SK-N-SH (cell line): ENCODE measurements around the gene GUCY1A2. TPM values are rescaled to one million over a fixed set of nuclear protein-coding genes. Genes with fewer than 3 reads are reported as not detected.

Experiments
- CTCF ChIA-PET: fragments of 300-600, 350-600 bp; formaldehyde crosslinking; extraction: SDS; loops from one replicate; lab custom pipeline; 2021; lab: Yijun Ruan, JAX
- POLR2A ChIA-PET: fragments of 350-600 bp; sonication (Branson Sonifier 250); formaldehyde crosslinking; extraction: SDS; loops from one replicate; lab custom pipeline; 2020; ENCODE audit warnings: antibody characterized with exemption, inconsistent platforms; lab: Yijun Ruan, JAX
- DNase-seq: peaks from one replicate; pipeline ENCODE4 v3.0.0; 2012
- H2AFZ ChIP-seq: fragments of 200-600 bp; sonication (generic); 2 replicates; pipeline ENCODE4 v1.8.1; 2016; ENCODE audit warnings: antibody characterized with exemption, mild to moderate bottlenecking, low read depth
- H3F3A ChIP-seq: fragments of 200-600 bp; sonication (generic); replicated peaks from 2 replicates; pipeline ENCODE3; 2016; ENCODE audit warnings: antibody characterized with exemption, mild to moderate bottlenecking; ENCODE audit not compliant: insufficient read depth
- H3K27ac ChIP-seq, 2 experiments: fragments of 200-500 bp in 1 of 2; fragments of 200-600 bp in 1 of 2; sonication (Bioruptor generic) in 1 of 2; sonication (generic), shearing (Covaris generic) in 1 of 2; 2 replicates each; pipeline versions ENCODE4 v1.5.1 to v1.6.1; 2014 to 2016; ENCODE audit warnings: low read depth in 2 of 2, inconsistent platforms in 1 of 2, low read length in 1 of 2, mild to moderate bottlenecking in 1 of 2, mixed read lengths in 1 of 2
- H3K27me3 ChIP-seq: fragments of 200-600 bp; sonication (generic), shearing (Covaris generic); 2 replicates; pipeline ENCODE4 v1.6.1; 2016; ENCODE audit warnings: mixed run types; ENCODE audit not compliant: insufficient read depth
- H3K36me3 ChIP-seq, 2 experiments: fragments of 200-500 bp in 1 of 2; fragments of 200-600 bp in 1 of 2; sonication (Bioruptor generic) in 1 of 2; sonication (generic) in 1 of 2; replicated peaks in 1 of 2; 2 replicates each; pipeline versions ENCODE3 to v1.5.1; 2014 to 2016; ENCODE audit warnings: low read length in 1 of 2, mild to moderate bottlenecking in 1 of 2; ENCODE audit not compliant: insufficient read depth in 2 of 2, control insufficient read depth in 1 of 2
- H3K4me1 ChIP-seq, 2 experiments: fragments of 200-500 bp in 1 of 2; fragments of 200-600 bp in 1 of 2; sonication (Bioruptor generic) in 1 of 2; sonication (generic), shearing (Covaris generic) in 1 of 2; 2 replicates each; pipeline versions ENCODE4 v1.5.1 to v1.6.1; 2014 to 2016; ENCODE audit warnings: low read depth in 1 of 2, low read length in 1 of 2, mixed run types in 1 of 2; ENCODE audit not compliant: insufficient read depth in 2 of 2, control insufficient read depth in 1 of 2
- H3K4me2 ChIP-seq: fragments of 200-600 bp; sonication (generic), shearing (Covaris generic); 2 replicates; pipeline ENCODE4 v1.6.1; 2017; ENCODE audit warnings: mixed run types
- H3K4me3 ChIP-seq, 2 experiments: fragments of 200-500 bp in 1 of 2; fragments of 200-600 bp in 1 of 2; sonication (Bioruptor generic) in 1 of 2; sonication (generic), shearing (Covaris generic) in 1 of 2; 2 replicates each; pipeline versions ENCODE4 v1.5.1 to v1.8.1; 2014 to 2016; ENCODE audit warnings: low read depth in 2 of 2, inconsistent platforms in 1 of 2, low read length in 1 of 2, mild to moderate bottlenecking in 1 of 2, mixed read lengths in 1 of 2, moderate library complexity in 1 of 2
- H3K79me2 ChIP-seq: fragments of 200-600 bp; sonication (generic); 2 replicates; pipeline ENCODE4 v1.8.1; 2017; ENCODE audit warnings: mild to moderate bottlenecking; ENCODE audit not compliant: insufficient read depth
- H3K9ac ChIP-seq: fragments of 200-600 bp; sonication (generic); 2 replicates; pipeline ENCODE4 v1.6.1; 2017; ENCODE audit warnings: mixed run types
- H3K9me2 ChIP-seq: fragments of 200-600 bp; sonication (generic); 2 replicates; pipeline ENCODE4 v1.6.1; 2017; ENCODE audit warnings: mixed run types
- H3K9me3 ChIP-seq: fragments of 200-600 bp; sonication (generic); 2 replicates; pipeline ENCODE4 v1.6.1; 2017; ENCODE audit warnings: mixed run types, mild to moderate bottlenecking, moderate library complexity
- H4K20me1 ChIP-seq: fragments of 200-600 bp; sonication (generic); 2 replicates; pipeline ENCODE4 v1.6.1; 2017; ENCODE audit warnings: mild to moderate bottlenecking, mixed run types; ENCODE audit not compliant: insufficient read depth
- CHD2 ChIP-seq: fragments of 150-350 bp; IDR thresholded peaks from 2 replicates; pipeline ENCODE4 v1.6.1; 2018; ENCODE audit warnings: low read length; ENCODE audit not compliant: partially characterized antibody
- EP300 ChIP-seq, 2 experiments: IDR thresholded peaks; 2 replicates each; pipeline versions ENCODE4 v1.4.0 to v1.6.1; 2012; ENCODE audit warnings: borderline replicate concordance in 1 of 2, low read depth in 1 of 2, low read length in 1 of 2
- FOSL2 ChIP-seq: IDR thresholded peaks from 2 replicates; pipeline ENCODE4 v1.4.0; 2012; ENCODE audit warnings: low read depth, mild to moderate bottlenecking, moderate library complexity, borderline replicate concordance
- FOXM1 ChIP-seq: IDR thresholded peaks from 2 replicates; pipeline ENCODE4 v1.4.0; 2012; ENCODE audit warnings: low read depth, mild to moderate bottlenecking
- GABPA ChIP-seq: IDR thresholded peaks from 2 replicates; pipeline ENCODE4 v1.4.0; 2012; ENCODE audit warnings: low read depth, mild to moderate bottlenecking
- IRF3 ChIP-seq: fragments of 150-350 bp; IDR thresholded peaks from 2 replicates; pipeline ENCODE4 v1.6.1; 2016; ENCODE audit warnings: mild to moderate bottlenecking, low read depth, low read length
- JUND ChIP-seq: IDR thresholded peaks from 2 replicates; pipeline ENCODE4 v1.4.0; 2012
- MAX ChIP-seq: IDR thresholded peaks from 2 replicates; pipeline ENCODE4 v1.4.0; 2012; ENCODE audit warnings: low read depth
- MEF2A ChIP-seq: IDR thresholded peaks from 2 replicates; pipeline ENCODE4 v1.4.0; 2012; ENCODE audit warnings: low read depth, borderline replicate concordance
- MXI1 ChIP-seq: IDR thresholded peaks from 2 replicates; pipeline ENCODE4 v1.6.1; 2012; ENCODE audit warnings: mild to moderate bottlenecking, low read depth, low read length, improper control_type of control experiment
- NFIC ChIP-seq: IDR thresholded peaks from 2 replicates; pipeline ENCODE4 v1.4.0; 2012; ENCODE audit warnings: borderline replicate concordance
- NRF1 ChIP-seq: IDR thresholded peaks from 2 replicates; pipeline ENCODE4 v1.6.1; 2012; ENCODE audit warnings: low read depth, mild to moderate bottlenecking, low read length
- PBX3 ChIP-seq: IDR thresholded peaks from 2 replicates; pipeline ENCODE4; 2012
- RCOR1 ChIP-seq: fragments of 150-350 bp; IDR thresholded peaks from 2 replicates; pipeline ENCODE4 v1.6.1; 2017; ENCODE audit warnings: antibody characterized with exemption, low read length
- SIN3A ChIP-seq: IDR thresholded peaks from 2 replicates; pipeline ENCODE4 v1.6.1; 2012; ENCODE audit warnings: low read depth, mild to moderate bottlenecking, low read length, moderate library complexity, borderline replicate concordance
- TCF12 ChIP-seq: IDR thresholded peaks from 2 replicates; pipeline ENCODE4 v1.4.0; 2012
- TEAD4 ChIP-seq: IDR thresholded peaks from 2 replicates; pipeline ENCODE4 v1.4.0; 2012; ENCODE audit warnings: mild to moderate bottlenecking, borderline replicate concordance; ENCODE audit not compliant: insufficient read depth
- USF1 ChIP-seq: IDR thresholded peaks from 2 replicates; pipeline ENCODE4 v1.4.0; 2012; ENCODE audit warnings: low read depth, borderline replicate concordance
- YY1 ChIP-seq: IDR thresholded peaks from 2 replicates; pipeline ENCODE4 v1.4.0; 2012; ENCODE audit warnings: low read depth, mild to moderate bottlenecking
- ZBTB33 ChIP-seq: IDR thresholded peaks from 2 replicates; pipeline ENCODE4 v1.4.0; 2012; ENCODE audit warnings: low read depth, borderline replicate concordance
- WGBS: methylation state at CpG from one replicate; pipeline ENCODE4 v1.1.6; 2017; ENCODE audit warnings: low lambda C conversion rate; 5-methylcytosine and 5-hydroxymethylcytosine counted together
- polyA plus RNA-seq, 3 experiments: library from polyadenylated mRNA; depleted of rRNA; stranded (reverse); fragments of >200 nt; gene quantifications; 2 replicates each; pipeline ENCODE4 v1.2.3, GENCODE V29; 2012

Gene GUCY1A2
- polyA plus RNA-seq, 1 of the 3 experiments (the other 2 are of a cell fraction): 0.26 TPM

- no peak for DNase-seq
- Histone ChIP-seq H3K4me2 (no peak overlapping the region), H3K36me3 (no peaks in the 10 kb centered on the region), H3F3A (peaks cover 15% of the 10 kb centered on the region), H3K79me2 (no peaks in the 10 kb centered on the region), H3K4me3 (no peak overlapping the region), H4K20me1 (no peaks in the 10 kb centered on the region), H3K9ac (no peak overlapping the region), H3K9me2 (no peaks in the 10 kb centered on the region), H3K4me1 (peaks cover 2 to 7% of the 10 kb centered on the region in 2 experiments; a peak in 3 of 4 replicates), H3K27me3 (no peaks in the 10 kb centered on the region), H3K9me3 (peaks cover 5% of the 10 kb centered on the region; the same call in 1 of the 2 replicates), H2AFZ (no peak overlapping the region), H3K27ac (peak overlapping the region in 1 of 2 experiments; percentile 90; a peak in 2 of 4 replicates)
- POLR2A ChIA-PET: no interaction called here
- CTCF ChIA-PET: interaction anchor here (0.7 to 1.8 kb wide), 3 partner anchors 27 to 395 kb away, joined by 3 to 4 read pairs (median 4); partner anchors contain the start of gene GUCY1A2
- no peak for TF ChIP-seq SIN3A
- TF ChIP-seq MAX: no peak
- TF ChIP-seq PBX3: peak; percentile 72
- no peak for TF ChIP-seq MEF2A
- TF ChIP-seq TCF12: peak; percentile 63
- no peak for TF ChIP-seq NRF1
- peak in 1 of 2 experiments; percentile 21; a peak in 2 of 4 replicates for TF ChIP-seq EP300 (IDR thresholded peaks at IDR 0.05; ENCODE audit: borderline replicate concordance in 1 of 2, low read depth in 1 of 2, low read length in 1 of 2)
- no peak for TF ChIP-seq FOXM1
- TF ChIP-seq FOSL2: peak; percentile 54
- peak; percentile 57 for TF ChIP-seq JUND
- WGBS: 39% methylated on average over 1 of the region's 1 CpG
Measured at GRCh38 chr11:107044503-107044902, 26.2 kb upstream of the GUCY1A2 start.

- peak overlapping the region; percentile 39 to 90; a peak in 3 of 4 replicates for H3K27ac ChIP-seq
- DNase-seq: no peak
- no peaks in the 10 kb centered on the region for H3K36me3 ChIP-seq
- TF ChIP-seq IRF3 (no peak), USF1 (no peak), NFIC (peak; percentile 81), GABPA (no peak), TEAD4 (peak; percentile 96), MXI1 (no peak), PBX3 (peak; percentile 98), JUND (peak; percentile 98), CHD2 (no peak), RCOR1 (no peak), YY1 (no peak), ZBTB33 (peak; percentile 76; the same call in 1 of the 2 replicates), NRF1 (no peak), FOXM1 (peak; percentile 89), TCF12 (peak; percentile 99)
Measured at GRCh38 chr11:107043242-107044006, 25.1 kb upstream of the GUCY1A2 start.

More at GRCh38 chr11:107043242-107044006, 25.1 kb upstream of the GUCY1A2 start:
- Histone ChIP-seq H3K9ac (peak overlapping the region; percentile 48; the same call in 1 of the 2 replicates), H3K4me3 (no peak overlapping the region), H2AFZ (no peak overlapping the region), H3K4me1 (peaks cover 2 to 7% of the 10 kb centered on the region in 2 experiments; a peak in 3 of 4 replicates), H3K9me3 (peaks cover 5% of the 10 kb centered on the region; the same call in 1 of the 2 replicates), H3F3A (peaks cover 15% of the 10 kb centered on the region), H3K27me3 (no peaks in the 10 kb centered on the region), H3K9me2 (no peaks in the 10 kb centered on the region), H3K79me2 (no peaks in the 10 kb centered on the region), H4K20me1 (no peaks in the 10 kb centered on the region), H3K4me2 (peak overlapping the region; percentile 10; the same call in 1 of the 2 replicates)
- POLR2A ChIA-PET: no interaction called here
- 23% methylated on average over 4 of the region's 4 CpGs for WGBS
- CTCF ChIA-PET: interaction anchor here (1.8 kb wide), 1 partner anchor 26 kb away, joined by 4 read pairs; the partner anchor contains the start of gene GUCY1A2
